Tibial nerve (tissue), 4 donors: Measurements from ENCODE around the gene MED12L.

Experiments
- CTCF ChIP-seq, 5 experiments: fragments of 200-600 bp in 3 of 5; fragments of 450-650 bp in 2 of 5; sonication (generic) in 3 of 5; IDR thresholded peaks; one replicate each; pipeline ENCODE4 v1.5.1; 2016 to 2019; ENCODE audit warnings: antibody characterized with exemption in 5 of 5, mild to moderate bottlenecking in 3 of 5, moderate library complexity in 2 of 5
- EP300 ChIP-seq, 2 donors: sonication (generic); formaldehyde crosslinking; IDR thresholded peaks; one replicate each; pipeline ENCODE4 v1.6.1; 2017; ENCODE audit warnings: antibody characterized with exemption in 2 of 2, mild to moderate bottlenecking in 1 of 2

GRCh38 chr3:151315846-151316245 is 230.4 kb downstream of the MED12L start:
- no peak for TF ChIP-seq EP300 (IDR thresholded peaks at IDR 0.05)
- TF ChIP-seq CTCF (IDR thresholded peaks at IDR 0.05) = no peak
